NCI-H526 (cell line): ENCODE measurements around the gene COL17A1.

Experiments
- DNase-seq, 2 experiments: peaks; one replicate each; lab custom pipeline; 2025; lab: John Stamatoyannopoulos, UW

Gene COL17A1

DNA sequence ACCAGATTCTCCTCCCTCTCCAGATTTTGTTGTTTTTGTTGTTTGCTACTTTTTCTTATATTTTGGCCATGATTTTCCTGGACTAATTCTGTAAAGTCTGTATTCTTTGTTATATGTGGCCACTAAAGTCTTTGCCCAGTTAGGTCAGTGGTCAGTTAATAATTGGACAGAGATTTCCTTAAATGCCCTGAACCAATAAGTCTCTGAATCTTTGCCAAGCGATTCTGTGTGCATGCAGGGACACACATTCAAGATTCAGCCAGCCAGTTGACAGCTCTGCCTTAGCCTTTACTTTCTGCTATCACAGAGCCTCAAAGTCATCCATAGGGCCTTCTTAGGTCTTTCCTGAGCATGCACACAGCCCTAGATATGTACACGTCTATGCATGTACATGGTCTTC is 11.0 kb upstream of the COL17A1 start:
- no peak for DNase-seq

DNA sequence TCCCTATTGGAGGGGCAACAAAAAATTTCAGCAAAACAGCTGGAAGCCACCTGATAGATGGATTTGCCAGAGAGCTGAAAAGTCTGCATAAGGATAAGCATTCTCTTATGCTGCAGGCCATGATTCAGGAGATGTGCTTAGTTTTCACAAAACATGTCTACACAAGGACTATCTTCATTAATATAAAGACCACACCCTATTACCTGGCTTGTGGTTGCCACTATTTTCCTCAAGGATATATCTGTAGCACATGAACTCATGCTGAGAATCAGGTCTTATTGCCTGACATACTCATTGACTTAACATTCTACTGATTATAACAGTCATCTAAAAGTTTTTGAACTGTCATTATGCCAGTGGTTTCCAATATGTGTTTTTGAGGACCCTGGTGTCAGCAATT is 7.1 kb upstream of the COL17A1 start:
- DNase-seq: no peak

DNA sequence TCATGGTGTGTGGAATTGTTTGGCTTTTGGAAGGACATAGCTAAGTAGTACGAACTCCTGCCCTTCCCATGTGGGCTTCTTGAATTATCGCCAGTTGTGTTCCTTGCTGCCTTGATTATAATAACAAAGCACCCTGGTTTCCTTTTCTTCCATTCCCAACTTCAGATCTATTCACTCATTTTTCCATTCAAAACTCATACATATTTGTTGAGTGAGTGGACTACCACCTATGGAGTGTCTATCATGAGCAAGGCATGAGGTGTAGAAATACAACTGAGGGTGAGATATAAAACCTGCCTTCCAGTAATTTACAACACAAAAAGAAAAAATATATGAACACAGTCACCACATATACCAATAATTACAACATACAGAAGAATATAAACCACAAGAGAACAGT is 4.9 kb upstream of the COL17A1 start:
- no peak for DNase-seq

DNA sequence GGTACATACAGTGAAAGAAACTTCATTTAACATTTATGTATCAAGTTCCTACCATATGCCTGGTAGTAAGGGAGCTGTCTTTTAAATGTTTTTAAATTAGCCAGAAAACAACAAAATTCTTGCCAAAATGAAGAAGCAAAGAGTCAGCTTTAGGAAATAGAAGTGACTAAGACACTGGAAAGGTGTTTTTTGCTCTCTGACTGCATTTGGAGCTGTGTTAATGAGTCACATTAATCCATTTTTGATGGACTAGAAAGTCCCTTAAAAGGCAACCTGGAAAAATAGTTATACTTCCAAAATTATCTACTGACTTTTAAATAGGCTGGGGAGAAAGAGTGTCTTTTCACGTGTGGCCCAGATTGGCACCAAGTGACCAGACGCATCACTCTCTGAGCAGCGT is 3.9 kb upstream of the COL17A1 start:
- no peak for DNase-seq

DNA sequence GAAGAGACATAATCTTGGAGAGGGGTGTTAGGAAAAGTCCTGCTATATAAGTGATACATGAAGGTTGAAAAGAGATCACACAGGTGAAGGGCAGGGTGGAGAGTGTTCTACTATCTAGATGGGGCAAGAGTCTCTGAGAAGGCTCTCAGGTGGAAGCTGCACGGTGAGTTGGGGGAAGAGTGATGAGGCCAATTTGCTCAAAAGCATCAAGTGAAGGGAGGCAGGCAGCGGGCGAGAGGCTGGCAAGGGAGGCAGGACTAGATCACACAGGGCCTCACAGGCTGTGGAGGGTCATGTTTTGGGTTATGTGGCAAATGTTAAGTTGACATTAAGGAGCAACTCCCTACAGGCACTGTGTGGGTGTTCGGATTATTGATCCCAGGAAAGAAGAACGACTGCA is 2.6 kb upstream of the COL17A1 start:
- no peak for DNase-seq

DNA sequence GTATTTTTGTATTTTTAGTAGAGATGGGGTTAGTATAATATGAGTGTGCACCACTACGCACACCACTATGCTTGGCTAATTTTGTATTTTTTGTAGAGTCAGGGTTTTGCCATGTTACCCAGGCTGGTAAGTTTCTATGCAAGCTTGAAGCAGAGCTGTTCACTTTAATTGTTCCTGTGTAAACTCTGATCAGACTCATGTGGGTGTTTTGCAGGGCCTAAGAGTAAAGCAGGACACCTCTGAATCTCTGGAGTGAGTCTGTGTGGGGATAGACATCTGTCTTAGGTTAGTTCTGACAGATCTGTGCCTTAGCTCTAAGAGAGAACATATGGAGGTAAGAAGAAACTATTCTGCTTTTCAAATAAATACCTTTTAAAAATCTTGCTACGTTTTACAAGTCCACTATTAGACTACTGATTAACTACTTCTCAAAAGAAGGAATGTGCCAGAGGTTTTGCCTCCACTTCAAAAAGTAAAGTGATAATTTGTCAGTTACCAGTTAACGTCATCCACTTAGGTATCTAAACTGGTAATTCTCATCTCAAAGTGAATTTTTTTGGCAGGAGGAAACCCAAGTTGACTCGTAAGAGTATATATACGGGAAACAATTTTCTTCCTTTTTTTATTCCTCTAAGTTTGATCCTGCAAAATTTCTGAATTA is 1.1 kb downstream of the COL17A1 start:
- DNase-seq: no peak

DNA sequence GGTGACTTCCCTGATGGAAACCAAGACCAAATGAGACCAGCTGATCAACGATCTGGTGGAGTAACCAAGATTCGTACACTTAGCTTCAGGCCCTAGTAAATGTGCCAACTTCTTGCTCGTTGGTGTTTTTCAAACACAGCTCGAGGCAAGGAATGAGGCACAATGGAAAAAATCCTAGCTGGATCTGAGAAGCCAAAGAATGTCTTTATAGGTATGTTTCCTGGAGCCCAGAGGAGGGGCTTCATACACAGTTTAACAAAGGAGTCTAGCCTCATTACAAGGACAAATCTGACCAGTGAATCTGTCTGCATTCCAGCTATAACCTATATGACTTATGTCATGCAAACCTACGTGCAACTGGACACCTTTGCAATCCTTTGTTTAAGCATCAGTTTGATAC is 3.7 kb downstream of the COL17A1 start:
- no peak for DNase-seq

DNA sequence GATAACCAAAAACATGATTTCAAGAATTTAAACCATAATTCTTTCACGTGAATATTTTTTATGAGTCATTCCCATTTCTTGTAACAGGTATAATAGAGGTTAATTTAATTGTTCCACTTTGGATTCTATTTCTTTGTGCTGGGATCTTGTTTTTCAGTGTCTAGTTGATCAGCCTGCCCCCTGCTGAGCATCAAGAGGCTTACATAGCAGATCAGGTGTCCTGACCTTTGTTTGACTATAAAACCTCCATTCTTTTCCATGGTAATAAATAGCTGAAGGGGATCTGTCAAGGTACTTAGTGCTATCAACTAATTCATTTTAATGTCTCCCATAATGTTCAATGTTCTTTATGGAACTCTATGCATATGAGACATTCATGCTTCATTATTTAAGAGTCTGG is 4.9 kb downstream of the COL17A1 start:
- peak; percentile 11 to 42 for DNase-seq

DNA sequence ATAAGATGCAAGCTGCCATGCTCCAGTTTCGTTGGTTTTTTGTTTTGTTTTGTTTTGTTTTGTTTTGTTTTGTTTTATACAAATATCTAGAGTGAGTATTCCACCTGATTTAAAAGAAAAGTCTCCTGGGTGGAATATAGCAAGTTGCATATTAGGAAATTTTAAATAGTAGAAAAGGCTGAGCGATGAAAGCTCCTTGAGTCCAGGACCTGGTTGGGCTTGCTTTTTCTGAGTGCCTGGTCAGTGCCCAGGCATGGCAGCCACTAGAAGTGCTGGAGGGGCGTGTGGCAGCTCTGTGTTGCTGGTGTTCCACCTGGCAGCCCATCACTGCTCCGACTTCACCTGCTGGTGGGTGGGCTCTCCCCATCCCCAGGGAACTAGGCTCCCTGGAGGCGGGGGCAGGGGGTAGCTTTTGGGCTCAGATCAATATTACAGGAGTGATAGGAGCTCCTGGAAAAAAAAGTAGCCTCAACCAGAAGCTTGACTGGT is 8.0 kb downstream of the COL17A1 start:
- DNase-seq: no peak

DNA sequence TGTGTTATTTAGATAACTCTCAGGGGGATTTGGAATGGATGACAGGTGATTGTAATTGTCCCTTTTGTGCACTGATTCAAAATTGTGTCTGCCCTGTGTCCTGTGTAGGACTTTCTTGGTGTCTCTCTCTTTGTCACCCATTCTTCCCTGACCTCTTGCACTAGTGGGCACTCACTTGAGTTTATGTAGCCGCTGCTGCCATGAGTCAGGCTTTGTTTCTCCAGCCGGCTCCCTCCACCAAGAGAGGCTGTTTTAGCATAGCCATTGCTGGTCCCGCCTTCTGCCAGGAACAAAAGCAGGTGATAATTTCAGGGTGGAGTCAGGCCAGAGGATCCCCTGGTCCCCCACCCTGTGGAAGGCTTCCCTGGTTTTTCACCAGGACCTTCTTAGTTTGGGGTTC is 8.4 kb downstream of the COL17A1 start:
- no peak for DNase-seq

DNA sequence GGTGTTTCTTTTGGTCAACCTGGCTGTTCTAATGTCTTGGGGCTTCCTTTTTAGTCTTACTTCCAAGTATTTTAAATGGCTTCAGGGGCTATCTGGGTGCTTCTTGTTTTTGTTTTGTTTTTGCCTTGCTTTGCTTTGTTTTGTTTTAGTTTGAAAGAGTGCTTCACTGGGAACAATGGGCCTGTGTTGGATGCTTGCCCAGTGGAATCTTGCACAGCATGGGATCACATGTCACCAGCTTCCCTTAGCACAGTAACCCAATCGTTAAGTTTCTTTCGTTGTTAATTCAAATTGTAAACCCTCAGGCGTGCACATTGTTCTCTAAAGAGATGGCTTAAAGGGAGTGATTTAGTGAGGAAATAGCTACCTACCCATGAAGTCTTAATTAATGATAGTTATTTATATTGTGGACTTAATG is 8.9 kb downstream of the COL17A1 start:
- peak; percentile 3 to 38 for DNase-seq

DNA sequence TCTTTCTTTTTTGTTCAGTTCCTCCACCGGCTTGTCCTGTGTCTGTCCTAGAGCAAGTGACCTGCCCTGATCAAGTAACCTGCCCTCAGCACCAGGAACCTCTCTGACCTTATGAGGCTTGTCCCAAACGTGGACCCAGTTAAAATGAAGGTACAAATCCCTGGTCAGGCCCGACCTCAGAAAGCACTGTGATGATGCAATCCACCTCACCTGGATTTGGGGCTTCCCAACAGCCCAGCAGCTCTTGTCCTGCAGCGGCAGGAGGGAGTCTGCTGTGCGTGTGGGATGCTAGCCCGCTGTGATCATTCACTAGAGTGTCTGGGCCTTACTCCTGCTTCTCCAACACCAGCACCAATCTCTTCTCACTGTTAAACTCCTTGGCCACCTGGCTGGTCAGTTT is 11.2 kb downstream of the COL17A1 start:
- DNase-seq: no peak

DNA sequence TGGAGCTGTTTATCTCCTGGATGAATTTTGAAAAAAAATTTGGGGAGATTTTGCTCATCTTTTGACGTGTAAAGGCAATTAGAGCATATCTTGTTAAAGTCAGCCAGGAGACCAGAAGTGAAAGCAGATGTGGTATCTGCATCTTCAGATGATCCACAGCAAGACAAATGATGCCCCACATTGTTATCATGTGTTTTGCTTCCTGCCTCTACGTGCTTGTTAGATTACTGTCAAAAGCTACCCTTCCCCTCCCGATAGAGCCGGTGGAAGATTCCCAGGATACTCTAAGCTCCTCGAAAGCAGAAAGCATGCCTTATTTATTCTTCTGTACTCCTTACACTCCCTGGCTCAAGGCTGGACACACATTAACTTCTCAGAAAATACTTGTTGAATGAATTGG is 12.9 kb downstream of the COL17A1 start:
- no peak for DNase-seq

DNA sequence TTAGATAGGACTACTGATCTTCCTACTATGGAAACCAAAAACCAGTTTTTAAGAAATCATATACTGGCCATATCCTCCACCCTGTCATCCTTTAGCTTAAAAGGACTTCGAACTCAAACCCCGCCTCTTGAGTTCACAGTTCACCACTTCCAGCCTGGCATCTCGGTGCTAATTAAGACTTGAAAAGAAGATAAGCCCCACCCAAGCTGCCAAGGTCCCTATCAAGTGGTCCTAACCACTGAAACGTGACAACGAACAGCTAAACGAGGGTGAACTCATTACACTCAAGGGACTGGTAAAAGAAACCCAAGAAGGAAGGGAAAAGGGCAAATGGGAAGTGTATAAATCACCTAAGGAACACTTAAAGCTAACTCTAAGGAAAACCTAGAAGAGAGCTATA is 16.1 kb downstream of the COL17A1 start:
- DNase-seq: no peak

DNA sequence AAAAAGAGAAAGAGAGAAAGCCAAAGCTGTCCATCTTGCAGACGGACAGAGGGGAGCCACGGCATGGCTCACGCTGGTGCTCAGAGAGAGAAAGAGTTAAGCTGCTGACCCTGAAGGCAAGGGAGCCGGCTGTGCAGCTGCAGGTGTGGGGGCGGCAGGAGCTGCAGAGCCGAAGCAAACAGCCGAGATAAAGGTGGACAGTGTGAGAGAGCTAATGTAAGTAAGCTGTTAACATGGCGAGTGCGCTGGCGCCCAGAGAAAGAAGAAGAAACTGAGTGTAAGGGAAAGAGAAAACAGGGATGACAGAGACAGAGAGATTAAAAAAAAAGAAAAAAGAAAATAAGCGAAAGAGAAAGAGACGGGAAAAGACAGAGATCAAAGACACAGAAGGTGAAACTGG is 18.2 kb downstream of the COL17A1 start:
- no peak for DNase-seq

DNA sequence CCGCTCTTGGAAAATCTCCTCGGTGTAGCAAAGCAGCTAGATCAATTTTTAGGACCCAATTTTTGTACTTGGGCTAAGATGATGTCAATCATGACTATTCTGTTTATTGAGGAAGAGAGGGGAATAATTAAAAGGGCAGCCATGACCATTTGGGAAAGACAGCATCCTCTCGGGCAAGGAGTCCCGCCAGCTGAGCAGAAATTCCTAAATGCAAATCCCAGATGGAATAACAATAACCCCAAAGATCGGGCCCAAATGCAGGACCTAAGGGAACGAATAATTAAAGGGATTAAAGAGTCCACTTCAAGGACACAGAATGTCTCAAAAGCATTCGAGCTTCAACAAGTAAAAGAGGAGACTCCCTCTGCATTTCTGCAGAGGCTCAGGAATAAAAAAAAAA is 18.7 kb downstream of the COL17A1 start:
- DNase-seq: no peak

DNA sequence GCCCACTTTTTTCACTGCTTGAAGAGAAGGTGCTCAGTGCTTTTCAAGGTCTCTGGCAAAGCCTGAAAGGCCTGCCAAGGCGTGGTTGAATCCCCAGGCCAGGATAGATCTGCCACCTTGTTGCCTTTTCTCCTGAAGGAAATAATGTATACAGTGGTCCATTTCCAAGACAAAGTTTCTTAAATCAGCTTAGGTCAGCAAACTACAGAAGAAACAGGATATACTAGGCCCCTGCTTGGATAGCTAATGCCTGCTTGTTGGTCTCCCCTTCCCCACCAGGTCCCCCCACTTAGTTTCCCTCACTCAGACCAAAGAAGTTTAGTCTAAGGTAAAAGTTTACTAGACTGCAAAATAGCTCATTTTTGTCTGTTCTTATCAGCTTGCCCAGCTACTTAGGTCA is 19.9 kb downstream of the COL17A1 start:
- no peak for DNase-seq

DNA sequence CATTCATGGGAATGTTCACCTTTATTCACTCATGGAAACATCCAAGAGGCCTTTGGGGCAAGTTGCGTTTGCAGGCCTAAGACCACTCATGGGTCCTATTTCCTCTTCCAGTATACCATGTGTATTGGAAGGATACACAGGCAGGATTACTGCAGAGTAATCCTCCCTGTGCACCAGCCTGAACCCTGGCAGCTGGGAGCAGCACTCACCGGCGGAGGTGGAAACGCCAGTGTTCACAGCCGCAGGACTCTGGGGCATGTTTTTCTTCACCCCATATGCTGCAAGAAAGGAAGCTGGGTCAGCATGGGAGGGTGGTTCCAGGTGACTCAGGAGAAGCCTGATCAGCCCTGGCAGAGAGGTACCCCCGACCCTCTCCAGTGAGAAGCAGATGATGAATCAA is 24.5 kb downstream of the COL17A1 start:
- no peak for DNase-seq

DNA sequence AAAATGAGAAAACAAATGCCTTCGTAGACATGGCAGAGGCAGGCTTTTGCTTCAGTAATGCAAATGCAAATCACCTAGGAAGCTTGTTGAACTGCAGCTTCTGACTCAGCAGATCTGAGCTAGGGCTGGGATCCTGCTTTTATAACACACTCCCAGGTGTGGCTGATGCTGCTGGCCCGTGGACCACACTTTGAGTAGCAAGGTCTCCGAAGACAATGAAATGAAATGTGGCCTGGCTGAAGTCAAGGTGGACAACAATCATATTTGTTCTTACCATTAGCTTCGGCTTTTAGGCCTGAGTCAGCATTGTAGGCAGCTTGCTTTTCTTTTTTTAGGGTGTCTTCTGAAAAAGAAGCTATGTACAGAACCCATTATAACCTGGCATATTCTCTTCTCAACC is 26.3 kb downstream of the COL17A1 start:
- peak; percentile 20 to 76 for DNase-seq

DNA sequence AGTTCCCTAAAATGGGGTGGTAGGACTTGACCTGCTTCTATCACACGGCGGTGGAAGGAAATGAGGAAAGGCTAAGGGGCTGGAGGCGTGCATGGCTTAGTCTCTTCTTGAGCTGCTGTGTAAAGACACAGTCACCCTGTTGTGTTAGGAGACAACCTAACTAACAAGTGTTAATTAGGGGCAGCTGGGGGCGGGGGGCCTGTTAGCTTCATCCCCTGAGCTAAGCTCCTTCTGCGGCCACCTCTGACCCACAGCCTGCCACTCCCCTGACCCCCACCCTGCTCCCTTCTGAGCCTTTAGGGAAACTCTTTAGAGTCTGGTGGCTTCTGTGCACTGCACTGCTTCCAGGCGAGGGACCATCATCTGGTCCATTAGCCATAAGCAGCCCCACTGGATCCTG is 28.0 kb downstream of the COL17A1 start:
- no peak for DNase-seq

DNA sequence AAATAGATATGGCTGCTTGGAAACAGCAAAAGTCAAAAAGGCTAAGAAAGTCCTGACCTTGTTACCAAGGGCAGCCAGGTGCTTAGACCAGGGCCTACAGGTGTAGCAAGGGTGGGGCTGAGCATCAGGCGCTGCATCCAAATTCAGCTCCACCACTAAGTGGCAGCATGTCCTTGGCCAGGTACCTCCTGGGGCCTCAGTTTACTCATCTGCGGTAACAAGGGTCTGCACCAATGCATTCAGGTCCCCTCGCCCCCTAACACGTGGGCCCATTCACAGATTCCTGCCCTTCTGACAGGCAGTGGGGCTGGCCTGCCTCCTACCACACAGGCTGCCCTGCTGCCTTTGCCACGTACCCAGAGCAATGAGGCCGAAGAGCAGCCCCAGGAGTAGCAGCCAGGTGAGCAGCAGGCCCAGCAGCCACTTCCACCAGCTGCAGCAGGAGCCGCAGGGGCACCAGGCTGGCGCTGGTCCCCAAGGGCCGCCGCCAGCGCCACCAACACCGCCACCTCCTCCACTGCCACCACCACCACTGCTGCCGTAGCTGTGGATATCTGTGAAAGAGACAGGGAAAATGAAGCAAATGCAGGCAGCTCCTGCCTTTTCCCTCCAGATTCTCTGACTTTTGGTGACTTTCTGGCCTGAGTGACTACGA is 28.9 kb downstream of the COL17A1 start:
- no peak for DNase-seq

DNA sequence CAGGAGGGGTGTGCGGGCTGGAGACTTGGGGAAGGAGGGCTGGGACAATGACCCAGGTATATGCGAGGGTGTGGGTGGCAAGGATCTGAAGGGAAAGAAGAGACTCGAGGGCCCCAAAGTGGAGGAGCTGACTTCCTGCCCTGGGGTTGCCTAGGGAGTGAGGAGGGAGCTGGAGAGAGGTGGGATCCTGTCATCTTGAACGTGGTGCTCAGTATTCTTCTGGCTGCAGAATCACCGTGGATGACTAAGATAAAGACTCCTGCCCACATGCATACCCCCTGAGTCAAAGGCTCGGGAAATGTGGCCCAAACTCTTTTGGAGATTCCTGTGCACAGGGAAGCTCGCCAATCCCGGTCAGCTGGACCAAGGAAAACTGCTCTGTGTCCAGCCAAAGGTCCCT is 31.2 kb downstream of the COL17A1 start:
- DNase-seq: no peak

DNA sequence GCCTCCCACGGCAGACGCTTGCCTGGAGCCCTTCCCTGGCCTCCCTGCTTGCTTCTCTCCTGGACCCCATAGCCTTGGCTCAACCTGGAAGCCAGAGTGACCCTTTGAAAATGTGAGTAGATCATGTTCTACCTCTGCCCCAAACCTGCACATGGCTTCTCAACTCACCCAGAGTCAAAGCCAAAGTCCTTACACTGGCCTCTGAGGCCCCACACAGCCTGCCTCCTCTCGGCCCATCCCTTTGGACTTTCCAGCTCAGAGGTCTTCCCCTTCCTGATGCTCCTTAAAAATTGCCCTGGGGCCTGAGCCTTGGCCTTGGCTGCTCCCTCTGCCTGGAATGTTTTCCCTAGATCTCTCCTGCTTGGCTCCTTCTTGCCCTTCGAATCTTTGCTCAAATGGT is 32.5 kb downstream of the COL17A1 start:
- DNase-seq: no peak

DNA sequence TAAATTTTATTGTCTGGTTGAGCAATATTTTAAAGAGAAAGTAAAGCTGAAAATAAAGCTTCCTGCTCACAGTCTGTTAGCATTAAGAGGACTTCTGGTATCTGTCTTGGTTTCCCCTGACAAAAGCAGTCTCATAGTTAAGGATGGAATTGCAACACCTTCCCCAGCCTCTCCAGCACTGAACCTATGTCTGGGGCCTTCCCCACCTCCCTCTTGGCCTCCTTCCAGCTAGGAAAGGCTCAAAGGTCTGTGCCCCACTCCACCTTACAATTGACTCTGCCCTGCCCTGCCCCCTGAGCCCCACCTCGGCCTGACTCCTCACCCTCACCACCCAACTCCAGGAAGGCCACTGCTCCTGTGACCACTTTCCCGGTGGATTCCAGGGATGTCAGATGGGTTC is 33.2 kb downstream of the COL17A1 start:
- DNase-seq: no peak
